AG09319 (cell line): ENCODE measurements around the gene KCTD7.
"Not testable (repeated sequence)": the region's sequence is repeated elsewhere in the genome, so short reads cannot be mapped to it uniquely, and the experiment has no call there.

Experiments used
- DNase-seq: peaks from one replicate; pipeline ENCODE4 v3.0.0-alpha.2; 2010; ENCODE audit warnings: low read depth; ENCODE audit errors: extremely low read depth
- CTCF ChIP-seq: IDR thresholded peaks from 2 replicates; pipeline ENCODE4 v1.5.1; 2011; ENCODE audit warnings: low read depth, mild to moderate bottlenecking, inconsistent platforms, low read length, moderate library complexity

Gene KCTD7

GRCh38 chr7:66654275-66655112 lies 25.8 kb downstream of the KCTD7 start:
- no peak for TF ChIP-seq CTCF
- peak; percentile 96 for DNase-seq

- TF ChIP-seq CTCF: peak; percentile 2
Observed at GRCh38 chr7:66655113-66655806, 26.6 kb downstream of the KCTD7 start.

GRCh38 chr7:66655826-66656485 lies 27.3 kb downstream of the KCTD7 start:
- not testable (repeated sequence) for DNase-seq

More at GRCh38 chr7:66655113-66655806, 26.6 kb downstream of the KCTD7 start:
- DNase-seq: not testable (repeated sequence)

GRCh38 chr7:66657798-66658197 lies 29.1 kb downstream of the KCTD7 start:
- no peak for TF ChIP-seq CTCF
- DNase-seq: no peak

GRCh38 chr7:66662646-66663264 lies 34.1 kb downstream of the KCTD7 start:
- no peak for DNase-seq
- no peak for TF ChIP-seq CTCF

GRCh38 chr7:66664590-66665293 lies 36.1 kb downstream of the KCTD7 start:
- DNase-seq: no peak

More at GRCh38 chr7:66664590-66665293, 36.1 kb downstream of the KCTD7 start:
- TF ChIP-seq CTCF: no peak
